Trophoblast cell (in vitro differentiated cells and primary cell): Measurements from ENCODE around the gene PPFIA2.

Experiments used
- DNase-seq, 2 donors: peaks; one replicate each; pipeline ENCODE4 v3.0.0-alpha.2; 2016
- H2AFZ ChIP-seq: 2 replicates; pipeline ENCODE4 v1.6.1; 2013; ENCODE audit warnings: low read length, moderate library complexity, mild to moderate bottlenecking; ENCODE audit not compliant: insufficient read depth, poor library complexity
- H2AK5ac ChIP-seq: 2 replicates; pipeline ENCODE4 v1.6.1; 2013; ENCODE audit warnings: mild to moderate bottlenecking, low read length
- H2BK120ac ChIP-seq: 2 replicates; pipeline ENCODE4 v1.6.1; 2013; ENCODE audit warnings: low read length, mild to moderate bottlenecking, moderate library complexity; ENCODE audit not compliant: insufficient read depth, poor library complexity
- H2BK12ac ChIP-seq: 2 replicates; pipeline ENCODE4 v1.6.1; 2013; ENCODE audit warnings: mild to moderate bottlenecking, low read length, moderate library complexity
- H2BK5ac ChIP-seq: 2 replicates; pipeline ENCODE4 v1.6.1; 2013; ENCODE audit warnings: low read length, low read depth, moderate library complexity, mild to moderate bottlenecking; ENCODE audit not compliant: poor library complexity
- H3K14ac ChIP-seq: 2 replicates; pipeline ENCODE4 v1.6.1; 2013; ENCODE audit warnings: mild to moderate bottlenecking, low read length
- H3K18ac ChIP-seq: 2 replicates; pipeline ENCODE4 v1.6.1; 2013; ENCODE audit warnings: mild to moderate bottlenecking, low read length
- H3K23ac ChIP-seq: 2 replicates; pipeline ENCODE4 v1.6.1; 2013; ENCODE audit warnings: low read length
- H3K27ac ChIP-seq: 2 replicates; pipeline ENCODE4 v1.5.1; 2013; ENCODE audit warnings: low read depth, mild to moderate bottlenecking, inconsistent platforms, low read length, moderate library complexity
- H3K27me3 ChIP-seq: 2 replicates; pipeline ENCODE4 v1.6.1; 2013; ENCODE audit warnings: inconsistent platforms, mild to moderate bottlenecking, low read length, moderate library complexity; ENCODE audit not compliant: insufficient read depth
- H3K36me3 ChIP-seq, 2 experiments: 1 replicate in 1 of 2; 2 replicates in 1 of 2; pipeline ENCODE4 v1.6.1; 2013; ENCODE audit warnings: low read length in 2 of 2, mild to moderate bottlenecking in 2 of 2, moderate library complexity in 1 of 2; ENCODE audit not compliant: insufficient read depth in 2 of 2, control insufficient read depth in 1 of 2
- H3K4ac ChIP-seq: 2 replicates; pipeline ENCODE4 v1.6.1; 2013; ENCODE audit warnings: low read depth, mild to moderate bottlenecking, low read length, moderate library complexity
- H3K4me1 ChIP-seq, 2 experiments: 1 replicate in 1 of 2; 2 replicates in 1 of 2; pipeline ENCODE4 v1.6.1; 2013; ENCODE audit warnings: low read length in 2 of 2, mild to moderate bottlenecking in 2 of 2, moderate library complexity in 1 of 2; ENCODE audit not compliant: insufficient read depth in 2 of 2, control insufficient read depth in 1 of 2
- H3K4me2 ChIP-seq: 2 replicates; pipeline ENCODE4 v1.6.1; 2013; ENCODE audit warnings: inconsistent platforms, mild to moderate bottlenecking, low read length, moderate library complexity
- H3K4me3 ChIP-seq: 2 replicates; pipeline ENCODE4 v1.5.1; 2013; ENCODE audit warnings: mild to moderate bottlenecking, low read depth, low read length, inconsistent platforms
- H3K79me1 ChIP-seq: one replicate; pipeline ENCODE4 v1.6.1; 2013; ENCODE audit warnings: low read length
- H3K79me2 ChIP-seq: 2 replicates; pipeline ENCODE4 v1.6.1; 2013; ENCODE audit warnings: low read length, mild to moderate bottlenecking; ENCODE audit not compliant: control insufficient read depth, insufficient read depth, poor library complexity
- H3K9ac ChIP-seq: 2 replicates; pipeline ENCODE4 v1.6.1; 2013; ENCODE audit warnings: mild to moderate bottlenecking, low read length
- H3K9me3 ChIP-seq: 2 replicates; pipeline ENCODE4 v1.6.1; 2013; ENCODE audit warnings: low read depth, mild to moderate bottlenecking, control low read depth, inconsistent platforms, low read length; ENCODE audit not compliant: insufficient read depth
- H4K12ac ChIP-seq: 2 replicates; pipeline ENCODE4 v1.6.1; 2013; ENCODE audit warnings: low read depth, mild to moderate bottlenecking, low read length, moderate library complexity
- H4K8ac ChIP-seq: 2 replicates; pipeline ENCODE4 v1.6.1; 2013; ENCODE audit warnings: low read depth, mild to moderate bottlenecking, low read length, moderate library complexity
- H4K91ac ChIP-seq: one replicate; pipeline ENCODE4 v1.6.1; 2013; ENCODE audit warnings: low read depth, mild to moderate bottlenecking, low read length, moderate library complexity
- WGBS: extraction: QIAGEN DNeasy Blood & Tissue Kit; methylation state at CpG from one replicate; pipeline ENCODE4 v1.1.7; 2013; ENCODE audit warnings: missing lambda C conversion rate; ENCODE audit not compliant: insufficient read length, insufficient coverage; ENCODE audit errors: extremely low coverage; 5-methylcytosine and 5-hydroxymethylcytosine counted together

PPFIA2 gene

DNA sequence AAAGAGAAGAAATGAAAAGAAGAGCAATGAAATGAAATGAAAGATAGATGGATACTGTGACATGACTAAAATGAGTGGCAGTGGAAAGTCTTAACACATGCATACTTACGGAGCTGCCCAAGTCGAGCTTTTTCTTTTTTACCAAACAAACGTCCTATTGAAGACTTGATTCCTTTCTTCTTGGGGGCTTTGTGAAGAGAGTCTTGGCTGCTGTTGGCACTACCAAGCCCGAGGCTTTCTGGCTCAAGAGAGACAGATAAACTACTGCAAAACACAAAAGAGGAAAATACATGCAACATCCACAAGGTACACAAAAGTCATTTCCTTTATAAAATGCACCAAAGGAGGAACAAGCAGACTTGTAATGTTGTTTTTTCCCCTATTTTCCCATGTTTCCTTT lies 420.1 kb downstream of the PPFIA2 start:
- H4K12ac ChIP-seq, result no peak overlapping the region
- no peak overlapping the region for H2AK5ac ChIP-seq
- no peak overlapping the region for H3K14ac ChIP-seq
- H3K4ac ChIP-seq, result no peak overlapping the region
- H3K79me2 ChIP-seq, result no peaks in the 10 kb centered on the region
- no peak overlapping the region for H3K23ac ChIP-seq
- no peaks in the 10 kb centered on the region for H3K27me3 ChIP-seq
- no peak overlapping the region for H4K91ac ChIP-seq
- H3K4me1 ChIP-seq, result no peaks in the 10 kb centered on the region
- no peak overlapping the region for H3K4me2 ChIP-seq
- no peak overlapping the region for H2BK5ac ChIP-seq
- no peak for DNase-seq
- no peak overlapping the region for H2AFZ ChIP-seq
- no peaks in the 10 kb centered on the region for H3K79me1 ChIP-seq
- no peak overlapping the region for H3K4me3 ChIP-seq
- H3K36me3 ChIP-seq, result no peaks in the 10 kb centered on the region
- no CpG with 5 or more reads among the region's 4 CpGs for WGBS
- H3K27ac ChIP-seq, result no peak overlapping the region
- no peak overlapping the region for H3K9ac ChIP-seq
- H3K18ac ChIP-seq, result no peak overlapping the region
- H4K8ac ChIP-seq, result no peak overlapping the region
- no peaks in the 10 kb centered on the region for H3K9me3 ChIP-seq
- H2BK120ac ChIP-seq, result no peak overlapping the region
- H2BK12ac ChIP-seq, result no peak overlapping the region

DNA sequence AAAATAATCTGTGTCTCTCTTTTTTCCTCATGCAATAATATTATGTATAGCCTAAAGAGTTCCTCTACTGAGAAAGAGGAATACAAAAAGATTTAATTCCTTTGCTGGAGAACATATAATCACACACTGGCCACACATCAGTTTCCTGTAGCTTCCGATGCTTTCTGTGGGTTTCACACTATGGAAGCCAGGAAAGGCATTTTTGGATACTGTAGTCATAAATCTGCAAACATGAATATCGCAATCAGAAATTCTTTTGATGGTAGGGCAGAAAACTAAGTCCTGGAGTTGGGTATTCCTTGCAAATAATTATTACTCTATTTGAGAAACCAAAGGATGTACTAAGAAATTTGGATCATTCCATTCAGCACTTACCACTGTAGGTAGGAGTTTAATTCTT lies 421.3 kb downstream of the PPFIA2 start:
- Histone ChIP-seq H3K79me1 (no peaks in the 10 kb centered on the region), H2AFZ (no peak overlapping the region), H2BK120ac (no peak overlapping the region), H3K4me2 (no peak overlapping the region), H4K8ac (no peak overlapping the region), H2BK5ac (no peak overlapping the region), H3K4ac (no peak overlapping the region), H2AK5ac (no peak overlapping the region), H3K4me1 (no peaks in the 10 kb centered on the region), H3K27ac (no peak overlapping the region), H3K36me3 (no peaks in the 10 kb centered on the region), H3K9ac (no peak overlapping the region), H4K12ac (no peak overlapping the region), H3K79me2 (no peaks in the 10 kb centered on the region), H4K91ac (no peak overlapping the region), H3K9me3 (no peaks in the 10 kb centered on the region), H3K23ac (no peak overlapping the region), H3K18ac (no peak overlapping the region), H3K14ac (no peak overlapping the region), H3K27me3 (no peaks in the 10 kb centered on the region), H3K4me3 (no peak overlapping the region), H2BK12ac (no peak overlapping the region)
- DNase-seq, result no peak
- WGBS, result no CpG with 5 or more reads among the region's 2 CpGs

DNA sequence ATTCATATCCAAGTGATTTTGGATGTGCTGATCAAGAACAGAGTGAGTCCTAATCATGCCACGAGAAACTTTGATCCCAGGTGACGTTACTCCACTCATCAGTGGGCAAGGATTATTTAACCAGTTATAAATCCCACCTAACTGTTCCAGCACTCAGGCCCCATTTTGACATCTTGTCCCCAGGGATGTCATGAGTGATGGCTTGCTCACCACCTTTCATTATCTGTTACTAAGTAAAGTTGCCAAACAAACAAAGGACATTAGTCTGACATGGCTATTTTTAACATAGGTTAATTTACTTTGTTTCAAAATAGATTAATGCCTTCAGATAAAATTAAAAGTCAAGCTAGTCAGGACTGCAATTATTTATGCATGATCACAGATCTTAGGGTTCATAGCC lies 425.3 kb downstream of the PPFIA2 start:
- H3K79me1 ChIP-seq, result no peaks in the 10 kb centered on the region
- no peak overlapping the region for H4K91ac ChIP-seq
- no CpG with 5 or more reads among the region's 2 CpGs for WGBS
- no peaks in the 10 kb centered on the region for H3K79me2 ChIP-seq
- no peak for DNase-seq
- H3K4me2 ChIP-seq, result no peak overlapping the region
- H3K23ac ChIP-seq, result no peak overlapping the region
- no peak overlapping the region for H3K4ac ChIP-seq
- H3K9me3 ChIP-seq, result no peaks in the 10 kb centered on the region
- no peak overlapping the region for H3K14ac ChIP-seq
- H3K36me3 ChIP-seq, result no peaks in the 10 kb centered on the region
- H4K8ac ChIP-seq, result no peak overlapping the region
- no peak overlapping the region for H3K18ac ChIP-seq
- H2BK120ac ChIP-seq, result no peak overlapping the region
- no peak overlapping the region for H2BK12ac ChIP-seq
- no peak overlapping the region for H2BK5ac ChIP-seq
- H2AFZ ChIP-seq, result no peak overlapping the region
- no peak overlapping the region for H3K9ac ChIP-seq
- H2AK5ac ChIP-seq, result no peak overlapping the region
- H3K27me3 ChIP-seq, result no peaks in the 10 kb centered on the region
- no peaks in the 10 kb centered on the region for H3K4me1 ChIP-seq
- H3K4me3 ChIP-seq, result no peak overlapping the region
- no peak overlapping the region for H3K27ac ChIP-seq
- H4K12ac ChIP-seq, result no peak overlapping the region

DNA sequence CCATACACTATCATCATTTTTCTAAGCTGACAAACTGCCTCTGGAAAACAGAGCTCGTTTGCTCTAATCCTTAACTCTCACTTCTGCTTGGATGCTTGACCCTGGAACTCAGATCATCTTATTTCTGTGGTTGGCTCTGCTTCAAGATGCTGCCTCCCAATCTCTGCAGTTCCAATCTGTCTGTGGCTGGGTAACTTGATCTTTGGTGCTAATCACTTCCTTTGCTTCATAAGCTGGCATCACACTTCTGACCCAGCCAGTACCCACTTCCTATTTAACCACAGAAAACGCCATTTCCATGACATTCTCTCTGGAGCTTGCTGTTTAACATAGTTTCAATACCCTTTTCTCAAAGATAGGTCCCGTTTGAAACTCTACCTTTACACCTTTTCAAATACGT lies 427.1 kb downstream of the PPFIA2 start:
- Histone ChIP-seq H3K14ac (no peak overlapping the region), H4K8ac (no peak overlapping the region), H3K79me2 (no peaks in the 10 kb centered on the region), H2BK120ac (no peak overlapping the region), H3K4ac (no peak overlapping the region), H2BK12ac (no peak overlapping the region), H4K12ac (no peak overlapping the region), H2BK5ac (no peak overlapping the region), H3K9me3 (no peaks in the 10 kb centered on the region), H2AFZ (no peak overlapping the region), H3K9ac (no peak overlapping the region), H3K18ac (no peak overlapping the region), H4K91ac (no peak overlapping the region), H3K79me1 (no peaks in the 10 kb centered on the region), H3K36me3 (no peaks in the 10 kb centered on the region), H3K27ac (no peak overlapping the region), H2AK5ac (no peak overlapping the region), H3K4me1 (no peaks in the 10 kb centered on the region), H3K4me2 (no peak overlapping the region), H3K4me3 (no peak overlapping the region), H3K27me3 (no peaks in the 10 kb centered on the region), H3K23ac (no peak overlapping the region)
- DNase-seq, result no peak
- no CpG with 5 or more reads among the region's 4 CpGs for WGBS
